Glomerular visceral epithelial cell (primary cell): ENCODE measurements around the gene PRKCZ.
"Not testable (repeated sequence)": the region's sequence is repeated elsewhere in the genome, so short reads cannot be mapped to it uniquely, and the experiment has no call there.

Source experiments
- DNase-seq: peaks from one replicate; pipeline ENCODE4 v3.0.0-alpha.2; 2016; ENCODE audit errors: extremely low spot score

The PRKCZ gene

DNA sequence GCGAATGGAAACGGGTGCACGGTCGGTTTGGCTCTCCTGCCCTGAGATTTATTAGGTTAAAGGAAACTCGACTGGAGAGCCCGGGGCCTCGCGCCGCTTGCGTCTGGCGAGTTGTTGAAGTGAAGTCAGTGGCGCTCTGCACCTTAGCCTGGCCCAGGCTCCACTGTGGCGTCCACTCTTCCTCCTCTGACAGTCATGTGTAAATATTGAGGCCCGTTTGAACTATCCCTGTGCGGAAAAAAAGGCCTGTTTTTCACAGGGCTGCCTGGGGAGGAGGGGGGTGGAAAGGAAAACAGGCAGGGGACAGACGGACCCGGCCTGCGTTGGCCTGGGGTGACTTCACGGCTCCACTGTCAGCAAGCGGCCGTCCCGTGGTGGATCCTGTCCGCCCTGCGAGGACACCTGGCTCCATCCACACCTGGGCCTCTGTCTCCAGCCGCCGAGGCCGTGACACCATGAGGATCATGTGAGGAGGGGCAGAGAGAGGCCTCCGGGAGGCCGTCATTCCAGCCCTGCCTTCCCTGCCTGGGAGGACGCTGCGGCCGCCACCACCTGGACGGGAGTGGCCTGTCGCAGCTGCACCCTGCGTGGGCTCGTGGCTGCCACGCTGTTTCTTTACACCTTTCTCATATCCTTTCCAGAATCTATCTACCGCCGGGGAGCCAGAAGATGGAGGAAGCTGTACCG, 84.6 kb downstream of the PRKCZ start:
- no peak for DNase-seq

DNA sequence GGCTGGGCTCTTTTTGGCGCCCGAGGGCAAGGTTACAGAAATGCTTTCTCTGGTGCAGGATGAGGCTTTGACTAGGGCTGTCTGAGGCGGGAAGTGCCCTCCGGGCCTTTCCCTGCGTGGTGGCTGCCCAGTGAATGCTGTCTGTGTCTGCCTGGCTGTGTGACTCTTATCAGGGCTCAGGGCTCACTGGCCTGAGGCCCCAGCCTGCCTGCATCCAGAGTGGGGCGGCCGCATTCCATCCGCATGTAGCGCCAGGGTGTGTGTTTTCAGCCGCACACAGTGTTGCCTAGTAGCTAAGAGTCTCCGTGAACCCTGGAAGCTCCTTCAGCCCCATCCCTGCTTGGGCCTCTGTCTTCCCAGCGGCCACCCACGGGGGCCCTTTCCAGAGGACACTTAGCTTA, 85.2 kb downstream of the PRKCZ start:
- DNase-seq, result no peak

DNA sequence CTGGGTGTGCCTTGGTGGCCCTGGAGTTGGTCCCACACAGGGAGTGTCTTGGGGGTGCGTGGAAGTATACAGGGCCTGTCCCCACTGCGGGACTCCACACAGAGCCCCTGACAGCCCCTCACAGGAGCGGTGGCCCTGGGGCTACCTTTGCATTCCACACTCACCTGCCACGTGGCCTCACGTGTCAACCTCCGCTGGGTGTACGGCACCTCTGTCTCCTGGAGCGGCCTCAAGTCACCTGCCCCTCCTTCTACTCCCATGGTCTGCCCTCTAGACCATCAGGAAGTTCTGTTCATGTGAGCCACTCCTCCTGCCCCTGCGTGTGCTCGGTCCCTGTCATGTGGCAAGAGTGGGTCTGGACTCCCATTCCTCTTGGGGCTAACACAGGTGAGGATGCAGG, 85.7 kb downstream of the PRKCZ start:
- no peak for DNase-seq

DNA sequence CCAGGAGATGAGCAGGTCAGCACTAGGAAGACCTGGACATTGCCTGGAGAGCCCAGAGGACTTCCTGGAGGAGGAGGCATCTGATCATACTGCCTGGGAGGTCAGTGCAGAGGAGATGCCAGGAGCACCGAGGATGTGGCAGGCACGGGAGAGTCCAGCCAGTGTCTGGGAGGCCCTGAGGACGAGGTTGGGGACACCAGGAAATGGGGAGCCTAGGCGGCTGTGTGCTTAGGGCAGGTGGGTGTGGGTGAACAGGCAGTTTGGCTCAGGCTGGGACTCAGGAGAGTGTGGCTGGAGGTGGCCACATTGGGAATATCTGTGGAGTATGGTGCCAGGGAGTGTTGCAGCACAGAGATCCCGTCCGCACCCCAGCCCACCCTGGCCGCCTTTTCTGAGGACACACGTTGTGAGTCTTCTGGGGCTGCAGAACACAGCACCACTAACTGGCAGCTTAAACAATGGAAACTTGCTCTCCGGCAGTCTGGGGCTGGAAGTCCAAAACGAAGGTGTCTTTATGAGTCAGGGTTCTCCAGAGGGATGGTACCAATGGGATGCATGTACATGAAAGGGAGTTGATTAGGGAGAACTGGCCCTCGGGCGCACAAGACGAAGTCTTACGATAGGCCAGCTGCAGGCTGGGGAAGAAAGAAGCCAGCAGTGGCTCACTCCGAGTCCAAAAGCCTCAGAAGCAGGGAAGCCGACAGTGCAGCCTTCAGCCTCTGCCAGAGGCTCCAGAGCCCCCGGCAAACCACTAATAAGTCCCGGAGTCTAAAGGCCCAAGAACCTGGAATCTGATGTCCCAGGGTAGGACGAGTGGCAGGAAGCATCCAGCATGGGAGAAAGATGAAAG, 86.4 kb downstream of the PRKCZ start:
- no peak for DNase-seq

DNA sequence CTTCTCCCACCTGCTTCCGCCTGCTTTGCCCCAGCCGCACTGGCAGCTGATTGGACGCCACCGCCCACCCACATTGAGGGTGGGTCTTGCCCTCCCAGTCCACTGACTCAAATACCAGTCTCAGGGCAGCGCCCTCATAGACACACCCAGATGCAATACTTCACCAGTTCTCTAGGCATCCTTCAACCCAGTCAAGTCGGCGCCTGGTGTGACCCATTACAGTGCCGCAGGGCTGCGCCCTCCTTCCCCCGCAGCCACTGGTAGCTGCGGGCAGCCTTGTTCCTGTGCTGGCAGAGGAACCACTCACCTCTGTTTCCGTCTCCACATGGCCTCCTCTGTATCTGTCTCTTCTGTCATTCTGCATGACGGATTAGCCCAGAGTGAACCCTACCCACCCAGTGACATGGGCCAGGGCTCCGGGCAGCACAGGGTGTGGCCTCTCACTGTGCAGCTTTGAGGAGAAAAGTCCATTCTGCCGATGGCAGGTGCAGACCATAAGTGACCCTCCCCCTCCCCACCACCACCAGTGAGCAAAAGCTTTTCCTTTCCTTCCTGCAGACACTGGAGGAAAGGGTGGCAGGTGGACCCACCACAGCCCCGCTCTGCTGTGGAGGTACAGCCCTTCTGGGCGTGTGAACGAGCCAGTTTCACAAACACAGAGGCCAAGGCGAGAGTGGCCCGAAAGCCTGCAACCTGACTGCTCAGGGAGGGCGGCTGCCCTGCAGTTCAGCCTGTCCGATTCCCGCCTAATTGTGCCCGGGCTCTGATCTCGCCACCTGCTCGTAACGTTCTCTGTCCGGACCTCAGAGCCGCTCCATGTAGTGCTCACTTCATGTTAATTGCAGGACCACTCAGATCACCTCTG, 87.3 kb downstream of the PRKCZ start:
- no peak for DNase-seq

DNA sequence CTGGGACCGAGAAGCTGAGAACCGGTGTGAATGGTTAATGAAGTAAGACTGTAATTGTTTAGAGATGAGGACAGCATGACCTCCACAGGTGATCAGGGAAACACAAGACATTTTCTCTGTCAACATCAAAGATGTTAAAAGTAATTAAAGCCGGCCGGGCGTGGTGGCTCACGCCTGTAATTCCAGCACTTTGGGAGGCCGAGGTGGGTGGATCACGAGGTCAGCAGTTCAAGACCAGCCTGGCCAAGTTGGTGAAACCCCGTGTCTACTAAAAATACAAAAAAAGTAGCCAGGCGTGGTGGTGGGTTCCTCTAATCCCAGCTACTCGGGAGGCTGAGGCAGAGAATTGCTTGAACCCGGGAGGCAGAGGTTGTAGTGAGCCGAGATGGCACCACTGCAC, 88.9 kb downstream of the PRKCZ start:
- not testable (repeated sequence) for DNase-seq

DNA sequence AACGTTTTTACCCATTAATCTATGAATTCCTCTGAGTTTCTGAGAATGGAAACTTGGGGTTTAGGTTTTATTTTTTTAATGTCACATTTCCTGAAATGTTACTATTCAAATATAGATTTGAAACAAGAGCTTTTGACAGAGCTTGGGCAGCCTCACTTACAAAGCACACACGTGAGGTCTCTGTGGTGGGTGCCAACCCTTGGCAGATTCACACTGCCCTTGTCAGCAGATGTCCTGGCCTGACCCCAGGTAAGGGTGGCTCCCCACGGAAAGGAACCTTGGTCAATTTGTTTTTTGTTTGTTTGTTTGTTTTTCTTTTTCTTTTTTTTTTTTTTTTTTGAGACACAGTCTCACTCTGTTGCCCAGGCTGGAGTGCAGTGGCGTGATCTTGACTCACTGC, 90.8 kb downstream of the PRKCZ start:
- no peak for DNase-seq

DNA sequence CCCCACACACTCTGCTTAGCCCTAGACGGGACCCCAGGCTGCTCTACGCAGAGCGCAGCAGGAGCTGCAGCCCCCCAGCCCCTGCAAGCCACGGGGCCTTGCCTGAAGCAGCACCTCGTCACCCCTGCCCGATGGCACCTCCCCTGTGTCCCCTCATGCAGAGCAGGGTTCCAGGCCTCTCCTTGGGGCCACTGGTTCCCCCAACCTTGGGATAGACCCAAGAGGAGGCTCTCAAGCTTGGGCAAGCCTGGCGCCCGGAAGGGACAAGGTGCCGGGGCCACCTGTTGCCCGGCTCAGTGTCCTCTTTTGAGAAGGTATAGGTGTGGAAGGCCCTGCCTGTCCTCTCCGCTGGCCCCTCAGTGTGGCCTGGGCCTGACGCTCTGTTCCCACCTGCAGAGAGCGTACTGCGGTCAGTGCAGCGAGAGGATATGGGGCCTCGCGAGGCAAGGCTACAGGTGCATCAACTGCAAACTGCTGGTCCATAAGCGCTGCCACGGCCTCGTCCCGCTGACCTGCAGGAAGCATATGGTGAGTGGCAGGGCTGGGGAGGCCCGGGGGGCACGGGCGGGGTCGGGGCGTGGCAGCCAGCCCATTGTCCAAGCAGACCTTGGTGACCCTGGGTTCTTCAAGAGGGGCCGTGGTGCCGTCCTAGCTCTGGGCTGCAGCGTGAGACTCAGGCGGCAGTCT, 93.7 kb downstream of the PRKCZ start:
- DNase-seq, result no peak

DNA sequence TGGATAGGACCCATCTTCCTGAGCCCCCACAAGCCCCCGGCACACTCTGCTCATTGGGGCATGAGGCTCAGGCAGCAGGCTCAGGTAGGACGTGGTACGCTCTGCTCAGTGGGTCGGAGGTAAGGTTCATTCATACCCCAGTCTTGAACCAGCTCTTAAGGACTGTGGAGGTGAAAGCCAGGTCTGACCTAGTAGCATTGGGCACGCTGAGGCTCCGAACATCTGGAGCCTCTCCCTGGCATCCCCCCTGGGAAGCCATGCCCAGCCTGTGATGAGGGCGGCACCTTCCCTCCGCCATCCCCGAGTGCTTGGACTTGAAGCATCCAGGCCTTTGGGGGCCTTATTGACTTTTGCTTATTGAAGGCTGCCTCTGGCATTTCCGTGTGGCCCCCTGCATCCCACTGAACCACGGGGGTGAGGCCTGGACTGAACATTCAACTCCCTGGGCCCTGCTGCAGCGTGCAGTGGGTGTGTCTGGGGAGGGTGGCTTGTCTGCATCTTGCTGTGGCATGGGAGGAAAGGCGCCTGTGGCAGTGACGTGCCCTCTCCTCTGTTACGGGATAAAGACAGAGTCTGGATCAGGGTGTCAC, 94.4 kb downstream of the PRKCZ start:
- no peak for DNase-seq

DNA sequence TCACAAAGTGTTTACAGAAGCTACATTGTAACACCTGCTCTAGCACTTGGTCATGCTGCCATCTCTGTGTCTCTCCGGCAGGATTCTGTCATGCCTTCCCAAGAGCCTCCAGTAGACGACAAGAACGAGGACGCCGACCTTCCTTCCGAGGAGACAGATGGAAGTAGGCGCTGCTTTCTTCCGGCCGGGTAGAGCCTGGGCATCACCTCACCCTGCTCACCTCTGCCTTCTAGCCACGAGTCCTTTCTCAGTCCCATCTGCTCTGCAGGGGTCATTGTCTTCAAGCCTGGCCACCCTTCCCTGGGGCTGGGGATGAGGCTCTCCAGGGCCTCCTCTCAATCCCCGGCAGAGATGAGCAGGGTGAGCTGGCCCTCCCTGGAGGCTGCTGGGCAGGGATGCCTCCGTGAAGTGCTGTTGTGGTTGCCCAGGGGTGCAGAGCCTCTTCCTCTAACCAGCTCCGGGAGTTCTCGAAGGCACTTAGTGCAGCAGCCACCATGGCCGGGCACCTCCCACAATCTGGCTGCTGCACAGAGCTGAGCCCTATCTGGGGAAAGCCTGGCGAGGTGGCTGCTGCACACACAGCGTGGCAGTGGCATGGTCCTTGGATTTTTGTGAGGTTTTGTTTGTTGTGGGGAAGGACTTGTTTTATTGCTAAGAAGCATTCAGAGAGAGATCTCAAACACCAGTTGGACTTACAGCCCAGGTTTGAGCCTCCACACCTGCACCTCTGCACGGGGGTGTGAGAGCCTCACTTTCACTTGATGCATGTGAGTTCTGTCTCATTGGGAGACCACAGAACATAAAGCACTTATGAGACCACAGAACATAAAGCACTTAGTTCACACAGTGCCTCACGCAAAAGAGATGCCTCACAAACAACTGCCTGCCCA, 96.0 kb downstream of the PRKCZ start:
- no peak for DNase-seq

DNA sequence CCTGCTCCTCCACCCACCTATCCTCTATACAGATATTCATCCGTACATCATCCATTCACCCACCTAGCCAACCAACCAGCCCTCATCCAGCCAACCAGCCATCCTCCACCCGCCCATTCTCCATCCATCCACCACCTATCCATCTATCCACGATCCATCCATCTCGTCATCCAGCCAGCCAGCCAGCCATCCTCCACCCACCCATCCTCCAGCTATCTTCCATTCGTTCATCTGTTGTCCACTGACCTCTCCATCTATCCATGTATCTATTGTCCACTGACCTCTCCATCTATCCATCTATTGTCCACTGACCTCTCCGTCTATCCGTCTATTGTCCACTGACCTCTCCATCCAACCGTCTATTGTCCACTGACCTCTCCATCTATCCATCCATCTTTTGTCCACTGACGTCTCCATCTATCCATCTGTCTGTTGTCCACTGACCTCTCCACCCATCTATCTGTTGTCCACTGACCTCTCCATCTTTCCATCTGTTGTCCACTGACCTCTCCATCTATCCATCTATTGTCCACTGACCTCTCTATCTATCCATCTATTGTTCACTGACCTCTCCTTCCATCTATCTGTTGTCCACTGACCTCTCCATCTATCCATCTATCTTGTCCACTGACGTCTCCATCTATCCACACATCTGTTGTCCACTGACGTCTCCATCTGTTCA, 96.8 kb downstream of the PRKCZ start:
- no peak for DNase-seq

DNA sequence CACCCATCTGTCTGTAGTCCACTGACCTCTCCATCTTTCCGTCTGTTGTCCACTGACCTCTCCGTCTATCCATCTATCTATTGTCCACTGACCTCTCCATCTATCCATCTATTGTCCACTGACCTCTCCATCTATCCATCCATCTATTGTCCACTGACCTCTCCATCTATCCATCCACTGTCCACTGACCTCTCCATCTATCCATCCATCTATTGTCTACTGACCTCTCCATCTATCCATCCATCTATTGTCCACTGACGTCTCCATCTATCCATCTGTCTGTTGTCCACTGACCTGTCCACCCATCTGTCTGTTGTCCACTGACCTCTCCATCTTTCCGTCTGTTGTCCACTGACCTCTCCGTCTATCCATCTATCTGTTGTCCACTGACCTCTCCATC, 97.7 kb downstream of the PRKCZ start:
- DNase-seq, result not testable (repeated sequence)

DNA sequence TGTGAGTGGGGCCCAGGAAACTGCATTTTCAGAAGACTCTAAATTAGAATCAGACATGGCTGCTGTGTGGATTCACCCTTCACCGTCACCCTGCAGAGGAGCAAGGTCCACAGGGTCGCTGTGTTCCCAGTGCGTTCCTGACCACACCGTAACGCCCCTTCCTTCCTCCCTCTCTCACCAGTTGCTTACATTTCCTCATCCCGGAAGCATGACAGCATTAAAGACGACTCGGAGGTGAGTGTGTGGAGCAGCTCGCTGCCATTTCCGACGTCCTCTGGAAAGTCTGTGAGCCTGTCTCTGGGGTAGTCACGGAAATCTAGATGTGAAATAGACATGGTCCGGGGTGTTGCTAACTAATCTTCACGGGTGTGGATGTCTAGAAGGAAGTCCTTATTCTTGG, 98.5 kb downstream of the PRKCZ start:
- no peak for DNase-seq

DNA sequence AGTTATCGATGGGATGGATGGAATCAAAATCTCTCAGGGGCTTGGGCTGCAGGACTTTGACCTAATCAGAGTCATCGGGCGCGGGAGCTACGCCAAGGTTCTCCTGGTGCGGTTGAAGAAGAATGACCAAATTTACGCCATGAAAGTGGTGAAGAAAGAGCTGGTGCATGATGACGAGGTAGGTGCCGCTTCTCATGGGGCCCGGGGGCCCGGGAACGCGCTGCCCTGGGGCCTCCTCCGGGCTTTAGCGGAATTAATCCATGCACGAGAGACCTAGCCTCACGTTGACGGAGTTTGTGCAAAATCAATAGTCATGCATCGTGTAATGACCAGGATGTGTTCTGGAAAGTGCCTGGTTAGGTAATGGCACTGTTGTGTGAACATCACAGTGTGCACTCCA, 100.6 kb downstream of the PRKCZ start:
- DNase-seq, result no peak

DNA sequence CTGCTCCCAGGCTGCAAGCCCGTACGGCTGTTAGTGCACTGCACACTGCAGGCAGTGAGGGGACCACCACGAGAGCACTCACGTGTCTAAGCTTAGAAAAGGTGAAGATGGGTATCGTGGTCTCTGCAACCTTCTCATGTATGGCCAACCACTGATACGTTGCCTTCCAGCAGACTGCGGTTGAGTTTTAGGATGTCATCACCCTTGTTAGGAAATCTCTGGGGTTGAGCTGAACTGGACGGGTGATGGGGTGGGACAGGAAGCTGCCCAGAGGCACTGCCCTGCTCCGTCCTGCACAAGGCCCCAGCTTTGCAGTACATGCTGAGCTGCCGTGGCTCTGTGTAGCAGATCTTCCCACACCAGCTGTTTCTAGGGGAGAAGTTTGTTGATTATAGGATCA, 101.0 kb downstream of the PRKCZ start:
- no peak for DNase-seq

DNA sequence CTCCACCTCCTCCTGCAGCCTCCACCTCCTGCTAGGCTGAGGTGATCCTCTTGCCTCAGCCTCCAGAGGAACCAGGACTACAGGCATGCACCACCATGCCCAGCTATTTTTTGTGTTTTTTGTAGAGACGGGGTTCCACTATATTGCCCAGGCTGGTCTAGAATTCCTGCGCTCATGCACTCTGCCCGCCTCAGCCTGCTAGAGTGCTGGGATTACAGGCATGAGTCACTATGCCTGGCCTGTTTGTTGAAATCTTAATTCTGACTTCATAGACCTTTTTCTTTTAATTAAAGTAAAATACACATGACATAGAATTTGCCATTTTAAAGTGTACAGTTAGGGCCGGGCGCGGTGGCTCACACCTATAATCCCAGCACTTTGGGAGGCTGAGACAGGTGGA, 101.7 kb downstream of the PRKCZ start:
- no peak for DNase-seq

DNA sequence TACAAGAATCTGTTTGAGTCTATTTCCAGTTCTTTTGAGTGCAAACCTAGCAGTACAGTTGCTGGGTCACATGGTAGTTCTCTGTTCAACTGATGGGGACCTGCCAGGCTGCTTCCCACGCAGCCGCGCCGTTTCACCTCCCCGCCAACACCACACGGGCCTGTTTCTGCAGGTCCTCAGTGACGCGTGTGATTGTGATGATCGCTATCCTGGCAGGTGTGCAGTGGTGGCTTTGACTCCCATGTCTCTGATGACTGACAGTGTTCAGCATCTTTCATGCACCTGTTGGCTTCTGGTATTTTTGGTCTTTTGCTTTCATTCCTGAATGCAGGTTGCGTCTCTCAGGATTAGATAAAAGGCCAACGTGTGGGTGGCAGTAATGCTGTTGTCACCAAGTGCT, 102.7 kb downstream of the PRKCZ start:
- no peak for DNase-seq

DNA sequence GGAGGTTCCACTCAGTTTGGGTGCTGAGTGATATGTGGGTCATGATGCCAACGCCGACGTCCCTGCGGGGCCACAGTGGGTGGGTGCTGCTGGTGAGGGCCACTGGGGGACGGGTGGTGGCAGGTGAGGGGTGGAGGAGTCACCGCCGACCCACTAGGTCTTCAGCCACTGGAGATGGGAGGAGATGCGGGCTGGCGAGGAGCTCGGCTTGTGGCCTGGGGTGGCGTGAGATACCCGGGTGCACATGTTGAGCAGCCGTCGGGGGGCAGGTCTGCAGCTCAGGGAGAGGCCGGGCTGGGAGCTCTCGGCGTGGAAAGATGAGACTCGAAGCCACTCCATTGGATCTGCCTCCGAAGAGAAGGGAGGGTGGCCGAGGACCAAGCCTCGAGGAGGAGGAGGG, 103.8 kb downstream of the PRKCZ start:
- no peak for DNase-seq

DNA sequence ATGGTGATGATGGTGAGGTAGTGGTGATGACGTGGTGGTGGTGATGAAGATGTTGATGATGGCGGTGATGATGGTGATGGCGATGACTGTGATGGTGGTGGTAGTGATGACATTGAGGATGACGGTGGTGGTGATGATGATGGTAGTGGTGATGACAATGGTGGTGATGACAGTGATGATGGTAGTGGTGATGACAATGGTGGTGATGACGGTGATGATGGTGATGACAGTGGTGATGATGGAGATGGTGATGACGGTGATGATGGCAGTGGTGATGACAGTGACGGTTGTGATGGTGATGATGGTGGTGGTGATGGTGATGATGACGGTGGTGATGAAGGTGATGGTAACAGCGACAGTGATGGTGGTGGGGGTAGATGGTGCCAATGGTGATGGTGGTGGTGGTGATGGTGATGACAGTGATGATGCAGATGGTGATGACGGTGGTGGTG, 105.0 kb downstream of the PRKCZ start:
- no peak for DNase-seq

DNA sequence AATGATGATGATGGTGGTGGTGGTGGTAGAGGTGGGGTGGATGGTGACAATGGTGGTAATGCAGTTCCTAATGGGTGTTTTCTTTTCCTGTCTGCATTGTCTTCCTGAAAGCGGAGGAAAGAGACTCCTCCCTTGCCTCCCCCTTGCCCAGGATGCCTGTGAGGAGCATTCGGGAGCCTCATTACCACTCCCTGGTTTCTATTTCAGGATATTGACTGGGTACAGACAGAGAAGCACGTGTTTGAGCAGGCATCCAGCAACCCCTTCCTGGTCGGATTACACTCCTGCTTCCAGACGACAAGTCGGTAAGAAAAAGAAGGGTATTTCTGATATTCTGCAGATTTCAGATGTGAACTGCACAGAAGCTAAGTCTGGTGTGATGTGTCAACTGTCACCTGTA, 105.6 kb downstream of the PRKCZ start:
- DNase-seq, result no peak
